GM21360 (cell line): Measurements from ENCODE around the gene MKRN1.
"Not testable (repeated sequence)": the region's sequence is repeated elsewhere in the genome, so short reads cannot be mapped to it uniquely, and the experiment has no call there.

Experiments used
- ATAC-seq: cut with Tn5 transposase; IDR thresholded peaks from one replicate; pipeline ENCODE4 v1.9.1; 2021; ENCODE audit warnings: mild to moderate bottlenecking, moderate library complexity; ENCODE audit not compliant: unreplicated experiment

MKRN1 gene, protein sequence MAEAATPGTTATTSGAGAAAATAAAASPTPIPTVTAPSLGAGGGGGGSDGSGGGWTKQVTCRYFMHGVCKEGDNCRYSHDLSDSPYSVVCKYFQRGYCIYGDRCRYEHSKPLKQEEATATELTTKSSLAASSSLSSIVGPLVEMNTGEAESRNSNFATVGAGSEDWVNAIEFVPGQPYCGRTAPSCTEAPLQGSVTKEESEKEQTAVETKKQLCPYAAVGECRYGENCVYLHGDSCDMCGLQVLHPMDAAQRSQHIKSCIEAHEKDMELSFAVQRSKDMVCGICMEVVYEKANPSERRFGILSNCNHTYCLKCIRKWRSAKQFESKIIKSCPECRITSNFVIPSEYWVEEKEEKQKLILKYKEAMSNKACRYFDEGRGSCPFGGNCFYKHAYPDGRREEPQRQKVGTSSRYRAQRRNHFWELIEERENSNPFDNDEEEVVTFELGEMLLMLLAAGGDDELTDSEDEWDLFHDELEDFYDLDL

GRCh38 chr7:140479062-140479738 lies at the start of gene MKRN1:
Gene MKRN1, minus strand, starts transcription at chr7:140479505. Its CDS starts 161 bp downstream, at chr7:140479344.
- ATAC-seq: peak; percentile 96

DNA sequence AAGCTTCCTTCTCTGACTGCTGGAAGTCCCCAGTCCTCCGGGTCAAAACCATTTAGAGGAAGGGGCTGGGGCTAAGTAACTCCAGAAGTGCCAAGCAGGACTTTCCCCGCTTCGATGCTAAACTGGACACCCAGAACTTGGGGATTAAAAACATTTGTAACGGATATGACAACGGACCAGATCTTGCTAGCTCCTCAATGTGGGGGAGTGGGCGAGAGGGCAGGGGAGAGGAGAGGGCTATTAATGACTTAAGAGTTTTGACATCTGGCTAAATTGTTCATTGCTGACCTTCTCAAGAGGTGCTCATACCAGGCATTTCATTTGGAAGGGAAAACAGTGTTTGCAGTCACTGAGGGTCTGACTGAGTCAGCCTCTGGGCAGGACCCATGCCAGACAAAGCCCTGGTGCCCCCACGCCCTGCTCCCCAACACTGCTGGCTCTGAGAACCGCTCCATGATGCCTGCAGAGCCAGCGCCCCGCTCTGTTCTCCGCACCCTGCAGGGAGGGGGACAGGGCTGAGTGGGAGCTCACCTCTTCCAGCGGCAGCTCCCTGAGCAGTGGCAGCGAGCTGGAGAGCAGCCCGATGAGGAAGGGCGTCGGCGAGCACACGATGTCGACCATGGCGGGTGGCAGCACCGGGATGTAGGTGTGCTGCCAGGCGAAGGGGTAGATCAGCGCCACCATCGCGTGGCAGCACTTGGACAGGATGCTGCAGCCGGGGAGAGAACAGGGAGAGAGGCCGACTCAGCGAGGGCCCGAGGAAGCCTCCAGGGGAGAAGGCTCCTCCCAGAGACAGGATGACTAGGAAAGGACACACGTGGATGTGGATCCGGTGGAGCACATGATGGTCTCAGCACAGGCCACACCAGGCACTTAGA lies 47.7 kb upstream of the MKRN1 start:
- no peak for ATAC-seq

DNA sequence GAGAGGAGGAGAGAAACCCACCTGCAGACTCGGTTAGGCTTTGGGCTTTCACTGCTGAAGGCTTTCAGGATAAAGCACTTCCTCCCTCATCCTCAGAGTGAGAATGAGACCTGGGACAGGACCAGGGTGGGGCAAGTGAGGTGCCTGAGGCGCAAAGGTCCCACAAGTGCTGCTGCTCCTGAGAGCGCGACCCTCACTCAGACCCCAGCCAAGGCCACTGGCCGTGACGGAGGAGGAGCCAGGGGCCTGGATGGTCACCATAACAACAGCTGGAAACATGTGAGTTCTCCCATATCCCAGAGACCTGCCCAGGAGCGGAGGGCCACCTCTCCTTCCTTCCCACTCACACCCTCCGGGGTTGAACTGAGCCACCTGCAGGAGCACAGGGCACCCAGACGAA lies 46.9 kb upstream of the MKRN1 start:
- ATAC-seq: no peak

GRCh38 chr7:140525743-140526142 lies 46.4 kb upstream of the MKRN1 start:
- ATAC-seq: no peak

GRCh38 chr7:140521421-140521820 lies 42.1 kb upstream of the MKRN1 start:
- ATAC-seq: no peak

- no peak for ATAC-seq
Observed at GRCh38 chr7:140519007-140519399, 39.7 kb upstream of the MKRN1 start.

GRCh38 chr7:140518370-140519006 lies 39.2 kb upstream of the MKRN1 start:
- ATAC-seq: no peak

DNA sequence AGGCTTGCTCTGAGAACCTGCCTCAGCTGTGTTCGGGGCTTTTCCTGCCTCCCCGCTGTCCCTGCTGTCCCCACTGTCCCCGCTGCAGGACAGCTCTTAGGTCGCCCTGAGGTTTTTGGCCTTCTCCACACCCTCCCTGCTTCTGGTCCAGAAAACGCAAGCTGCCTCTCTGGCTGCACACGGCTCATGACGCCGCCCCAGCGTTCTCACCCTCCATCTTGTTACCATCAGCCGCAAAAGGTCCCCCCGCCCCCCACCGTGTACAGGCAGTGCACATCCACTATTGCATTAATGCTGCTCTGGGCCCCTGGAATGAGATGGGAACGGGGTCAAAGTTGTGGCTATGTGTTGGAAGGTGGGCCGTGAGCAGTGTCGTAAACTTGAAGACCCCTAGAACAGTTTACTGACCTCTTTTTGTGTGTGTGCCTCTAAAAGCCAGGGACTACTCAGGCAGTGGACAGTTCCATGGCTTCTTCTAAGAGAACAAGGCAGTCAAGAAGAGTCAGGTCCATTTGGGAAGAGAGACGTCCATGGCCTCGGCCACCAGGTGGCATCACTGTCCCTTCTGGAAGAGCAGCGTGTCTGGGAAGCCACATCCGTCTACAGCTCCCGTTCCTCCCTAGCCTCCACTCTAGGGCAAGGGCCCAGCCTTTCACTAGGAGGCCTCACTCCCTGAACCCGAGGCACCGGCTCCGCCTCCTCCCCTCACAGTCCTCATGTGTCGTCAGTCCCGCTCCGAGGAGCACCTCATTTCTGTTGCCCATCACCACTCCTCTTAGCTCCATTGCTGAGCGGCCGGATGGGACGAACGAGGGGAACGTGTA lies 38.5 kb upstream of the MKRN1 start:
- no peak for ATAC-seq

DNA sequence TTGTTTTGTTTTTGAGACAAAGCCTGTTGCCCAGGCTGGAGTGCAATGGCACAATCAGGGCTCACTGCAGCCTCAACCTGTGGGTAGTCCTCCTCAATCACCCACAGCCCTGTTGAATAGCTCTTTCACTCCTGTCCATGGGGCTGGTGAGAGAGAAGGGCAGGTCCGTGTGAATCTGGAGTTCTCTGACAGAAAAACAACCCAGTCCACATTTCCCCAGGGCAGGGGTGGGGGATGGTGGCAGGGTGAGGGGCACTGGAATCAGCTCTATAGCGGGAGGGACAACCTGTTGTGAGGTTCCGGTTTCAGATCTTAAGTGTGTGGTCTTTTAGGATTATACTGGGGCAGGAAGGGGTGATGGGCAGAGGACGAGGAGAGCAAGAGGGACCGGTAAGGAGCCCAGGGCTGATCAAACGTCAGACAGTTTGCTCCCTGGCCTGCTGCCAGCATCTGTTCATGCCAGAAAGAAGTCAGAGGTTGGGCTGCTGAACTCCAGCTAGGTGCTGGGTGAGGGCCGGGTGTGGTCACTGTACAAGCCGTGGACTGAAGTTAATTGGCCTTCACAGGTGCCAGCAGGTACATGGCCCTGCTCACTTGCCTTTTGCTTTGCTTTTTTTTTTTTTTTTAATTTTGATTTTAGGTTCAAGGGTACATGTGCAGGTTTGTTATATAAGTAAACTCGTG lies 33.2 kb upstream of the MKRN1 start:
- ATAC-seq: no peak

- ATAC-seq: no peak
Observed at GRCh38 chr7:140509789-140510188, 30.5 kb upstream of the MKRN1 start.

GRCh38 chr7:140507556-140507955 lies 28.3 kb upstream of the MKRN1 start:
- ATAC-seq: not testable (repeated sequence)

GRCh38 chr7:140506788-140507464 lies 27.6 kb upstream of the MKRN1 start:
- ATAC-seq: no peak

- ATAC-seq: no peak
Observed at GRCh38 chr7:140501966-140502365, 22.7 kb upstream of the MKRN1 start.

DNA sequence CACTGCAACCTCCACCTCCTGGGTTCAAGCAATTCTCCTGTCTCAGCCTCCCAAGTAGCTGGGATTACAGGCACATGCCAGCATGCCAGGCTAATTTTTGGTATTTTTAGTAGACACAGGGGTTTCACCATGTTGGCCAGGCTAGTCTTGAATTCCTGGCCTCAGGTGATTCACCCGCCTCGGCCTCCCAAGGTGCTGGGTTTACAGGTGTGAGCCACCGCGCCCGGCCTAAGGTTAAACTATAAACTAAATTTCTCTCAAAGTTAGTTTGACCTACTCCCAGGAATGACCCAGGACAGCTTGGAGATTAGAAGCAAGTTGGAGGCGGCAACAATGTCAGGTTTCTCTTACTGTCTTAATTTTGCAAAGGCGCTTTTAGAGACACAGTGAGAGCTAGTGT lies 18.5 kb upstream of the MKRN1 start:
- not testable (repeated sequence) for ATAC-seq

GRCh38 chr7:140497241-140497769 lies 18.0 kb upstream of the MKRN1 start:
- ATAC-seq: no peak

DNA sequence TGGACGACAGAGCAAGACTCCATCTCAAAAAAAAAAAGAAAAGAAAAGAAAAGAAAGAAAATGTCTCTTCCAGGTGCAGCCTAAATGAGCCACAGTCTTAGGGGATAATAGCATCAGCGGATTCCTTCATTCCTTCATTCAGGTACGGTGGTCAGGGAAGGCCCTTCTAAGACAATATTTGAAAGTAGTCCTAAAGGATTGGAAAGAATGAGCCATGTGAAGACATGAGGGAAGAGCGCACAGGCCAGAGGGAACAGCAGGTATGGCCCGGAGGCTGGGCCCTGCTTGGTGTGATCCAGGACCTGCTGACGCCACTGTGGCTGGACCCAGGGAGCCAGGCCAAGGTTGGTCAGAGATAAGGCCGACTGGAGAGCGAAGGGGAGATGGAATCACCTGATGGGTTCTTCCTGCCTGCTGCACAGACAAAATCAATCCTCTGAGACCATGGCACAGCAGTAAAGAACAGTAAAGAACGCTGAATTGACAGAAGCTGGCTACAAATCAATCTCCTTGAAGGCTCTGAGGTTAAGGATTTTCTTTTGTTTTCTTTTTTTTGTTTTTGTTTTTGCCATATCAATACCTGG lies 16.3 kb upstream of the MKRN1 start:
- no peak for ATAC-seq

DNA sequence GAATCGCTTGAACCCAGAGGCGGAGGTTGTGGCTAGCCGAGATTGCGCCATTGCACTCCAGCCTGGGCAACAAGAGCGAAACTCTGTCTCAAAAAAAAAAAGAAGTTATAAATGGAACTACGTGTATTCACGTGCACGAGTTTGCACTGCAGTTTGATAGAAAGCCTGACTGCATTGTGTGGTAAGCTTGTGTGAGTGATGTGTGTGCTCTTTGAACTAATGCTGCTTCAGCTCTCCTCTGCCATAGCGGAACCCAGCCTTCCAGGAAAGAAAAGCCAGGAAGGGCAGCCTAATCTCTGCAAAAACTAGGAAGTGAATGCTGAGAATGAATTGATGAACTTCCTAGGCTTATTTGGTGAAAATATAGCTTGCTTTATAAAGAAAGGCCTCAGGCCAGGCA lies 15.6 kb upstream of the MKRN1 start:
- ATAC-seq: no peak

- ATAC-seq: no peak
Observed at GRCh38 chr7:140489026-140489359, 9.7 kb upstream of the MKRN1 start.
